HepG2 (cell line): ENCODE measurements around the gene TNFRSF6B. TPM values are rescaled to one million over a fixed set of nuclear protein-coding genes. Genes with fewer than 3 reads are reported as not detected.
"Not testable (repeated sequence)": the region's sequence is repeated elsewhere in the genome, so short reads cannot be mapped to it uniquely, and the experiment has no call there.

ENCODE experiments used
- ATAC-seq: fragments of 200-7000 bp; cut with Tn5 transposase; 3 replicates; pipeline ENCODE4 v1.9.1; 2020; ENCODE audit warnings: mild to moderate bottlenecking, moderate library complexity
- BruUV-seq: library from RNA; stranded (reverse); fragments of 400-500 nt; replicated peaks from 2 replicates; lab custom pipeline; 2021; lab: Mats Ljungman, UMichigan
- CTCF ChIA-PET: fragments of 300-600 bp; formaldehyde crosslinking; extraction: SDS; loops from one replicate; lab custom pipeline; 2021; ENCODE audit warnings: low total read pairs, inconsistent platforms, low intra/inter-chr PET ratio; lab: Yijun Ruan, JAX
- POLR2A ChIA-PET: fragments of 350-600 bp; sonication (Branson Sonifier 250); formaldehyde crosslinking; loops from one replicate; lab custom pipeline; 2020; ENCODE audit warnings: antibody characterized with exemption, inconsistent platforms; lab: Yijun Ruan, JAX
- DNase-seq: peaks from one replicate; pipeline ENCODE4 v3.0.0-alpha.2; 2015; ENCODE audit warnings: low spot score
- FAIRE-seq: peaks from 3 replicates; lab custom pipeline; 2011; peaks lifted over from hg19 to GRCh38; lab: Jason Lieb, UNC
- H2AFZ ChIP-seq: one replicate; pipeline ENCODE4 v1.6.1; 2011; ENCODE audit warnings: low read length, inconsistent platforms
- H3K27ac ChIP-seq: fragments of 300-600 bp; 3 replicates; pipeline ENCODE4 v1.8.0; 2011; ENCODE audit warnings: mixed run types, mild to moderate bottlenecking, mixed read lengths, low read length, inconsistent platforms; ENCODE audit not compliant: insufficient read depth; ENCODE audit errors: extremely low read length
- H3K27me3 ChIP-seq, 2 experiments: fragments of 200-600 bp in 1 of 2; 2 replicates in 1 of 2; 3 replicates in 1 of 2; pipeline versions ENCODE4 v1.6.0 to v1.8.0; 2011; ENCODE audit warnings: low read length in 2 of 2, mild to moderate bottlenecking in 2 of 2, moderate library complexity in 2 of 2, inconsistent platforms in 1 of 2; ENCODE audit not compliant: insufficient read depth in 2 of 2, control insufficient read depth in 1 of 2
- H3K36me3 ChIP-seq, 2 experiments: fragments of 200-600 bp in 1 of 2; replicated peaks in 1 of 2; 2 replicates in 1 of 2; 3 replicates in 1 of 2; pipeline versions ENCODE4 v1.5.1 to v1.8.0; 2011; ENCODE audit warnings: low read length in 2 of 2, inconsistent platforms in 1 of 2; ENCODE audit not compliant: insufficient read depth in 2 of 2, control insufficient read depth in 1 of 2
- H3K4me1 ChIP-seq: 2 replicates; pipeline ENCODE4 v1.5.1; 2012; ENCODE audit warnings: low read length, inconsistent platforms; ENCODE audit not compliant: insufficient read depth
- H3K4me2 ChIP-seq: 2 replicates; pipeline ENCODE4 v1.6.0; 2011; ENCODE audit warnings: low read depth, low read length, inconsistent platforms
- H3K4me3 ChIP-seq, 3 experiments: fragments of 200-600 bp in 1 of 3; sonication (generic), shearing (Covaris generic) in 1 of 3; replicated peaks in 1 of 3; 2 replicates each; pipeline ENCODE4 v1.5.1; 2011 to 2016; ENCODE audit warnings: low read length in 3 of 3, inconsistent platforms in 2 of 3, low read depth in 2 of 3, mild to moderate bottlenecking in 2 of 3, control low read depth in 1 of 3, mixed read lengths in 1 of 3; ENCODE audit not compliant: insufficient read depth in 1 of 3
- H3K79me2 ChIP-seq: one replicate; pipeline ENCODE4 v1.6.1; 2011; ENCODE audit warnings: low read length, inconsistent platforms; ENCODE audit not compliant: insufficient read depth
- H3K9ac ChIP-seq: 2 replicates; pipeline ENCODE4 v1.6.0; 2011; ENCODE audit warnings: mild to moderate bottlenecking, low read depth, low read length, inconsistent platforms; ENCODE audit not compliant: insufficient read depth
- H3K9me3 ChIP-seq: 2 replicates; pipeline ENCODE4 v1.5.1; 2012; ENCODE audit warnings: mild to moderate bottlenecking, low read length
- H4K20me1 ChIP-seq: 2 replicates; pipeline ENCODE4 v1.6.0; 2011; ENCODE audit warnings: inconsistent platforms, mild to moderate bottlenecking, low read length, moderate library complexity; ENCODE audit not compliant: insufficient read depth
- ATM ChIP-seq: fragments of 450-650 bp; IDR thresholded peaks from 2 replicates; pipeline ENCODE4 v1.7.1; 2017; ENCODE audit warnings: mild to moderate bottlenecking, borderline replicate concordance
- HNRNPK ChIP-seq: fragments of 200-400 bp; formaldehyde crosslinking; IDR thresholded peaks from 2 replicates; pipeline ENCODE4 v1.6.1; 2018; ENCODE audit warnings: low read length, low read depth, moderate library complexity, mild to moderate bottlenecking; ENCODE audit not compliant: poor library complexity, severe bottlenecking
- KMT2A ChIP-seq: sonication (generic); formaldehyde crosslinking; IDR thresholded peaks from 2 replicates; pipeline ENCODE4 v1.4.0; 2020; ENCODE audit warnings: missing genetic modification reagents
- MEIS1 ChIP-seq: sonication (generic); formaldehyde crosslinking; IDR thresholded peaks from 2 replicates; pipeline ENCODE4 v1.9.0; 2021; ENCODE audit warnings: mild to moderate bottlenecking, missing genetic modification reagents, moderate library complexity, borderline replicate concordance
- SNAPC5 ChIP-seq: sonication (generic); formaldehyde crosslinking; IDR thresholded peaks from 2 replicates; pipeline ENCODE4 v1.8.1; 2023; ENCODE audit warnings: mild to moderate bottlenecking, missing genetic modification reagents, borderline replicate concordance
- ZBTB38 ChIP-seq: sonication (generic); formaldehyde crosslinking; IDR thresholded peaks from 2 replicates; pipeline ENCODE4 v1.5.1; 2020; ENCODE audit warnings: mild to moderate bottlenecking, missing genetic modification reagents
- ZNF572 ChIP-seq: sonication (generic); formaldehyde crosslinking; IDR thresholded peaks from 2 replicates; pipeline ENCODE4 v1.5.1; 2020; ENCODE audit warnings: mild to moderate bottlenecking, missing genetic modification reagents
- ZNF605 ChIP-seq: sonication (generic); formaldehyde crosslinking; IDR thresholded peaks from 2 replicates; pipeline ENCODE4 v1.8.0; 2022; ENCODE audit warnings: mild to moderate bottlenecking, missing genetic modification reagents
- ZNF883 ChIP-seq: sonication (generic); formaldehyde crosslinking; IDR thresholded peaks from 2 replicates; pipeline ENCODE4 v1.5.1; 2020; ENCODE audit warnings: mild to moderate bottlenecking, missing genetic modification reagents; ENCODE audit errors: not compliant biosample characterization
- WGBS: methylation state at CpG from one replicate; pipeline ENCODE4 v1.1.6; 2017; ENCODE audit warnings: low lambda C conversion rate; 5-methylcytosine and 5-hydroxymethylcytosine counted together
- in situ Hi-C: cut with HindIII; loops from 2 replicates; pipeline ENCODE4 v1.10.0; 2017; ENCODE audit warnings: low pct_unique_long_range_greater_than_20kb; ENCODE audit not compliant: extremely low pct_ligation_motif_present
- intact Hi-C: fragments of 100-400 bp; cut with micrococcal nuclease; formaldehyde crosslinking; loops from one replicate; pipeline ENCODE4 v1.10.0; 2022; ENCODE audit not compliant: unreplicated experiment
- polyA plus RNA-seq, 8 experiments: library from polyadenylated mRNA; depleted of rRNA in 3 of 8; stranded (reverse) in 7 of 8; unstranded in 1 of 8; fragments of >200 nt; fragmentation: Illumina TruSeq in 4 of 8; extraction: Trizol in 4 of 8; gene quantifications; 2 replicates each; pipeline versions ENCODE4 v1.2.1 to v1.2.3, GENCODE V29; 2011 to 2016; ENCODE audit warnings: low read depth in 4 of 8, missing spikeins in 1 of 8, mixed read lengths in 1 of 8; ENCODE audit not compliant: insufficient read depth in 1 of 8
- total RNA-seq, 5 experiments: library from RNA; depleted of rRNA; stranded (reverse); fragments of >200 nt; fragmentation: Illumina TruSeq; extraction: Trizol; gene quantifications; 2 replicates each; pipeline ENCODE4 v1.2.3, GENCODE V29; 2016; ENCODE audit warnings: low read depth in 1 of 5
- TF ChIP-seq, protein P1 (sequence below): sonication (generic); formaldehyde crosslinking; IDR thresholded peaks from 2 replicates; pipeline ENCODE4 v1.5.1; 2020; ENCODE audit warnings: mild to moderate bottlenecking, moderate library complexity, missing genetic modification reagents
- TF ChIP-seq, protein P2 (sequence below): sonication (generic); formaldehyde crosslinking; IDR thresholded peaks from 2 replicates; pipeline ENCODE4 v1.5.1; 2020; ENCODE audit warnings: mild to moderate bottlenecking, missing genetic modification reagents, moderate library complexity

Gene TNFRSF6B
- total and polyA plus RNA-seq, 2 of the 13 experiments (the other 11 are each of a cell fraction or from before 2014, with no cell fraction given): 0.24 TPM; not detected in 1

GRCh38 chr20:63660174-63660573 lies 36.3 kb upstream of the TNFRSF6B start:
- FAIRE-seq: peak; percentile 51
- in situ Hi-C loops, H2AFZ ChIP-seq, H3K27me3 ChIP-seq, H3K9me3 ChIP-seq, H3K4me3 ChIP-seq, DNase-seq, H3K27ac ChIP-seq, H3K9ac ChIP-seq, H4K20me1 ChIP-seq, CTCF ChIA-PET, ATAC-seq, intact Hi-C loops: not testable (repeated sequence)
- TSS peak; percentile 52 for BruUV-seq
- 84% methylated on average over 10 of the region's 10 CpGs for WGBS
- H3K4me1 ChIP-seq: peaks cover 31% of the 10 kb centered on the region
- POLR2A ChIA-PET: interaction anchor here (1.2 kb wide), 1 partner anchor 36 kb away, joined by 3 read pairs; no protein-coding TSS in a partner anchor
- H3K4me2 ChIP-seq: 0 out of 2 replicates have a peak overlapping the region, but pooled peaks have one; percentile 8
- peaks cover 25 to 34% of the 10 kb centered on the region in 2 experiments for H3K36me3 ChIP-seq
- 0 out of 2 replicates have a peak, but pooled peaks have one; percentile 67 for TF ChIP-seq ZNF572 (CRISPR knock-in tag)
- TF ChIP-seq ZNF883: peak; percentile 9
- TF ChIP-seq MEIS1 (CRISPR knock-in tag): 0 out of 2 replicates have a peak, but pooled peaks have one; percentile 30
- peak; percentile 53; the same call in 1 of the 2 replicates for TF ChIP-seq ZBTB38 (CRISPR knock-in tag)
- TF ChIP-seq, protein P1, sequence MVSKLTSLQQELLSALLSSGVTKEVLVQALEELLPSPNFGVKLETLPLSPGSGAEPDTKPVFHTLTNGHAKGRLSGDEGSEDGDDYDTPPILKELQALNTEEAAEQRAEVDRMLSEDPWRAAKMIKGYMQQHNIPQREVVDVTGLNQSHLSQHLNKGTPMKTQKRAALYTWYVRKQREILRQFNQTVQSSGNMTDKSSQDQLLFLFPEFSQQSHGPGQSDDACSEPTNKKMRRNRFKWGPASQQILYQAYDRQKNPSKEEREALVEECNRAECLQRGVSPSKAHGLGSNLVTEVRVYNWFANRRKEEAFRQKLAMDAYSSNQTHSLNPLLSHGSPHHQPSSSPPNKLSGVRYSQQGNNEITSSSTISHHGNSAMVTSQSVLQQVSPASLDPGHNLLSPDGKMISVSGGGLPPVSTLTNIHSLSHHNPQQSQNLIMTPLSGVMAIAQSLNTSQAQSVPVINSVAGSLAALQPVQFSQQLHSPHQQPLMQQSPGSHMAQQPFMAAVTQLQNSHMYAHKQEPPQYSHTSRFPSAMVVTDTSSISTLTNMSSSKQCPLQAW: 0 out of 2 replicates have a peak, but pooled peaks have one; percentile 17
- peaks cover 17% of the 10 kb centered on the region for H3K79me2 ChIP-seq

GRCh38 chr20:63660622-63661021 lies 35.8 kb upstream of the TNFRSF6B start:
- Histone ChIP-seq H3K9me3 (no peaks in the 10 kb centered on the region), H3K27ac (no peak overlapping the region), H3K27me3 (no peaks in the 10 kb centered on the region; a peak in 1 of 5 replicates), H3K4me3 (no peak overlapping the region), H3K9ac (no peak overlapping the region), H2AFZ (no peak overlapping the region), H3K79me2 (peaks cover 17% of the 10 kb centered on the region), H3K36me3 (peaks cover 25 to 35% of the 10 kb centered on the region in 2 experiments), H4K20me1 (no peaks in the 10 kb centered on the region), H3K4me1 (peaks cover 31% of the 10 kb centered on the region), H3K4me2 (0 out of 2 replicates have a peak overlapping the region, but pooled peaks have one; percentile 8)
- ChIA-PET CTCF (no interaction called here), POLR2A (interaction anchor here (1.2 kb wide), 1 partner anchor 36 kb away, joined by 3 read pairs; no protein-coding TSS in a partner anchor)
- WGBS: 85% methylated on average over 8 of the region's 8 CpGs
- DNase-seq (no peak), ATAC-seq (no peak), FAIRE-seq (peak; percentile 36)
- BruUV-seq: no TSS peak
- intact Hi-C loops: no loop called here
- TF ChIP-seq HNRNPK (no peak), ZNF605 (CRISPR knock-in tag) (peak; percentile 45; the same call in 1 of the 2 replicates), SNAPC5 (CRISPR knock-in tag) (no peak), ATM (no peak), KMT2A (CRISPR knock-in tag) (0 out of 2 replicates have a peak, but pooled peaks have one; percentile 11)
- TF ChIP-seq, protein P2, sequence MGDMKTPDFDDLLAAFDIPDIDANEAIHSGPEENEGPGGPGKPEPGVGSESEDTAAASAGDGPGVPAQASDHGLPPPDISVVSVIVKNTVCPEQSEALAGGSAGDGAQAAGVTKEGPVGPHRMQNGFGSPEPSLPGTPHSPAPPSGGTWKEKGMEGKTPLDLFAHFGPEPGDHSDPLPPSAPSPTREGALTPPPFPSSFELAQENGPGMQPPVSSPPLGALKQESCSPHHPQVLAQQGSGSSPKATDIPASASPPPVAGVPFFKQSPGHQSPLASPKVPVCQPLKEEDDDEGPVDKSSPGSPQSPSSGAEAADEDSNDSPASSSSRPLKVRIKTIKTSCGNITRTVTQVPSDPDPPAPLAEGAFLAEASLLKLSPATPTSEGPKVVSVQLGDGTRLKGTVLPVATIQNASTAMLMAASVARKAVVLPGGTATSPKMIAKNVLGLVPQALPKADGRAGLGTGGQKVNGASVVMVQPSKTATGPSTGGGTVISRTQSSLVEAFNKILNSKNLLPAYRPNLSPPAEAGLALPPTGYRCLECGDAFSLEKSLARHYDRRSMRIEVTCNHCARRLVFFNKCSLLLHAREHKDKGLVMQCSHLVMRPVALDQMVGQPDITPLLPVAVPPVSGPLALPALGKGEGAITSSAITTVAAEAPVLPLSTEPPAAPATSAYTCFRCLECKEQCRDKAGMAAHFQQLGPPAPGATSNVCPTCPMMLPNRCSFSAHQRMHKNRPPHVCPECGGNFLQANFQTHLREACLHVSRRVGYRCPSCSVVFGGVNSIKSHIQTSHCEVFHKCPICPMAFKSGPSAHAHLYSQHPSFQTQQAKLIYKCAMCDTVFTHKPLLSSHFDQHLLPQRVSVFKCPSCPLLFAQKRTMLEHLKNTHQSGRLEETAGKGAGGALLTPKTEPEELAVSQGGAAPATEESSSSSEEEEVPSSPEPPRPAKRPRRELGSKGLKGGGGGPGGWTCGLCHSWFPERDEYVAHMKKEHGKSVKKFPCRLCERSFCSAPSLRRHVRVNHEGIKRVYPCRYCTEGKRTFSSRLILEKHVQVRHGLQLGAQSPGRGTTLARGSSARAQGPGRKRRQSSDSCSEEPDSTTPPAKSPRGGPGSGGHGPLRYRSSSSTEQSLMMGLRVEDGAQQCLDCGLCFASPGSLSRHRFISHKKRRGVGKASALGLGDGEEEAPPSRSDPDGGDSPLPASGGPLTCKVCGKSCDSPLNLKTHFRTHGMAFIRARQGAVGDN: peak; percentile 53
- in situ Hi-C loops: no loop called here
